ENCODE data around the gene BHLHA15. TPM values are rescaled to one million over a fixed set of nuclear protein-coding genes. Genes with fewer than 3 reads are reported as not detected.

Gene BHLHA15
- total RNA-seq, 2 experiments from 2014 or later, result not detected

DNA sequence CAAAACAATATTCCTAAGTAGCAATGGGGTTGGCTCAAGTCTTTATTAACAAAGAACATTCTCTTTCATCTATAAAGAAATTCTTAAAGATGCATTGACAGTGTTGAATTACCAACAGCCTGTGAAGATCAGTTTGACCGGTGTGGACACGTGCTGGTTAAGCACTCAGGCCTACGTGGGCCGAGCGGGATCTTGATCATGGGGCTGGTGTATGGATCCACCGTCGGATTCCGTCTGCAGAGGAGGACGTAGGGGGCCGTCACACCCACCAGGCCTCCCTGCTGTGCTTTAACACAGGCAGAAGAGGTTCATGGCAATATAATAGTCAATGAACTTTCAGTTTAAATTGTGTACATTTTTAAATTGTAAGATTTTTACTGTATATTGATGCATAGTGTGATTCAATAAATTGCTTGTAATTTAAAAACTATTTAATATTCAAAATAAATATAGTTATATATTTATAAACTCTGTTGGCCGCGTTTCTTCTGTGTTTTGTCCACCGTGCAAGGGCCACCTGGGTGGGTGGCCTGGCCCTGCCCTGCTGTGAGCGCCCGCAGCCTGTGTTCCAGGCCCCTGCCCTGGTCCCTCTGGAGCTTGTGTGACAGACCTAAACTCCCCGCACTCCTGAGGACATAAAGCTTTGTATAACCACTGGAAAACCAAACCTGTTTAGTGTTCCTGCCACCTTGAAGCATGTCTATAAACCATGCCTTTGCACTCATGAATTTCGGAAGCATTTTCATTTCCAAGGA, 1.9 kb upstream of the BHLHA15 start:
- Mint-ChIP-seq H3K4me1 (ENCODE audit: low read depth) (peaks cover 23% of the 10 kb centered on the region), H3K27ac (no peak overlapping the region), H3K36me3 (ENCODE audit: low read depth) (peaks cover 29% of the 10 kb centered on the region), H3K9me3 (no peaks in the 10 kb centered on the region), H3K27me3 (no peaks in the 10 kb centered on the region), H3K4me3 (peak overlapping the region; percentile 63)
- DNase-seq (no peak), ATAC-seq (ENCODE audit: poor library complexity) (no peak)
- Histone ChIP-seq H3K27ac (ENCODE audit: low read depth in 1 of 2, low read length in 2 of 2) (no peak overlapping the region), H3K9me3 (ENCODE audit: control insufficient read depth in 1 of 2, insufficient read depth in 1 of 2, low read length in 2 of 2) (no peaks in the 10 kb centered on the region), H3K4me3 (ENCODE audit: low read length) (no peak overlapping the region), H3K4me1 (ENCODE audit: insufficient read depth, low read length) (peaks cover 17% of the 10 kb centered on the region), H3K27me3 (ENCODE audit: control insufficient read depth in 1 of 2, insufficient read depth in 2 of 2, low read length in 2 of 2) (no peaks in the 10 kb centered on the region), H3K36me3 (ENCODE audit: insufficient read depth, low read length) (peaks cover 26% of the 10 kb centered on the region)
- intact Hi-C loops (cut with DNase I, micrococcal nuclease), result no loop called here
- TF ChIP-seq, protein P1, sequence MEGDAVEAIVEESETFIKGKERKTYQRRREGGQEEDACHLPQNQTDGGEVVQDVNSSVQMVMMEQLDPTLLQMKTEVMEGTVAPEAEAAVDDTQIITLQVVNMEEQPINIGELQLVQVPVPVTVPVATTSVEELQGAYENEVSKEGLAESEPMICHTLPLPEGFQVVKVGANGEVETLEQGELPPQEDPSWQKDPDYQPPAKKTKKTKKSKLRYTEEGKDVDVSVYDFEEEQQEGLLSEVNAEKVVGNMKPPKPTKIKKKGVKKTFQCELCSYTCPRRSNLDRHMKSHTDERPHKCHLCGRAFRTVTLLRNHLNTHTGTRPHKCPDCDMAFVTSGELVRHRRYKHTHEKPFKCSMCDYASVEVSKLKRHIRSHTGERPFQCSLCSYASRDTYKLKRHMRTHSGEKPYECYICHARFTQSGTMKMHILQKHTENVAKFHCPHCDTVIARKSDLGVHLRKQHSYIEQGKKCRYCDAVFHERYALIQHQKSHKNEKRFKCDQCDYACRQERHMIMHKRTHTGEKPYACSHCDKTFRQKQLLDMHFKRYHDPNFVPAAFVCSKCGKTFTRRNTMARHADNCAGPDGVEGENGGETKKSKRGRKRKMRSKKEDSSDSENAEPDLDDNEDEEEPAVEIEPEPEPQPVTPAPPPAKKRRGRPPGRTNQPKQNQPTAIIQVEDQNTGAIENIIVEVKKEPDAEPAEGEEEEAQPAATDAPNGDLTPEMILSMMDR (IDR thresholded peaks at IDR 0.05), result no peak
- POLR2A ChIA-PET, result no interaction called here
- CTCF ChIA-PET, result no interaction called here

GRCh38 chr7:98210513-98211220, 572 bp upstream of the BHLHA15 start:
- Mint-ChIP-seq H3K36me3 (ENCODE audit: low read depth) (peaks cover 25% of the 10 kb centered on the region), H3K27ac (no peak overlapping the region), H3K4me1 (ENCODE audit: low read depth) (peaks cover 15% of the 10 kb centered on the region), H3K9me3 (no peaks in the 10 kb centered on the region), H3K4me3 (no peak overlapping the region), H3K27me3 (no peaks in the 10 kb centered on the region)
- H3K27ac ChIP-seq (ENCODE audit: low read depth in 1 of 2, low read length in 2 of 2), result no peak overlapping the region
- H3K27me3 ChIP-seq (ENCODE audit: control insufficient read depth in 1 of 2, insufficient read depth in 2 of 2, low read length in 2 of 2), result no peaks in the 10 kb centered on the region
- H3K4me3 ChIP-seq (ENCODE audit: low read length), result peak overlapping the region; percentile 26
- peak in 2 of 14 experiments; percentile 16 to 25 for DNase-seq
- TF ChIP-seq, protein P1 (IDR thresholded peaks at IDR 0.05), result no peak
- no peaks in the 10 kb centered on the region for H3K9me3 ChIP-seq (ENCODE audit: control insufficient read depth in 1 of 2, insufficient read depth in 1 of 2, low read length in 2 of 2)
- H3K36me3 ChIP-seq (ENCODE audit: insufficient read depth, low read length), result peaks cover 17% of the 10 kb centered on the region
- no peak for ATAC-seq (ENCODE audit: poor library complexity)
- CTCF ChIA-PET, result no interaction called here
- POLR2A ChIA-PET, result interaction anchor here (1.3 to 2.7 kb wide), 2 partner anchors 8 to 40 kb away, joined by 5 to 18 read pairs; no protein-coding TSS in a partner anchor
- H3K4me1 ChIP-seq (ENCODE audit: insufficient read depth, low read length), result peaks cover 13% of the 10 kb centered on the region
- intact Hi-C loops (cut with DNase I, micrococcal nuclease), result loop anchor here in 1 of 2 experiments (5.0 kb wide), 2 partner anchors 42 to 72 kb away; partner anchors contain the start of genes BRI3 and TECPR1

DNA sequence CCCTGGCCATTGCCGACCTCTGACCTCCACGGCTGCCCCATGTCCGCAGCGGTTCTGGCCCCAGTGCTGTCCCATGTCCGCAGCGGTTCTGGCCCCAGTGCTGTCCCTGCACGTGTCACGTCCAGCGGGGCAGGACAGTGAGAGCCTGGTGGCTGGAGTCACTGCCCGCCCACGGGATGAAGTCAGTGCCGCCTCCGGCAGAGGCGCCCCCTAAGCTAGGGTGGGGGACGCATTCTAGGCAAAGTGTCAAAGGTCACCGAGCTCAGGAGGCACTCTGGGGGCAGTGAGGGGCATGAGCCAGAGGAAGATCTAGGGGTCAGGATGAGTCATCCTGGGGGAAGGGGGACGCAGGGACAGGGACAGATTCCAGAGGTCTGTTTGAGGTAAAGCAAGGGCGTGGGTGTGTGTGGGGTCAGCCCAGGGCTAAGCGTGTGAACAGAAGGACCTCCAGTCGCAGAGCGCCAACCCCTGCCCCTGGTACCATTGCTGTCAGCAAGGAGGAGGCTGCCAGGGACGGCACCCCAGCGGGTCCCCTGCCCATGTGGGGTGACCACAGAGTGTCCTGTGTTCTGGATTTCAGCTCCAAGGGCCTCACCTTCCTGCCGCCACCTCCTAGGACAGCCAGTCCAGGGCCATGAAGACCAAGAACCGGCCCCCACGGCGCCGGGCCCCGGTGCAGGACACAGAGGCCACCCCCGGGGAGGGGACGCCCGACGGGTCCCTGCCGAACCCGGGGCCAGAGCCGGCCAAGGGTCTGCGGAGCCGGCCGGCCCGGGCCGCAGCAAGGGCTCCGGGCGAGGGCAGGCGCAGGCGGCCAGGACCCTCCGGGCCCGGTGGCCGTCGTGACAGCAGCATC, 665 bp downstream of the BHLHA15 start:
- ATAC-seq (ENCODE audit: poor library complexity) (no peak), DNase-seq (peak in 2 of 14 experiments; percentile 31 to 33)
- TF ChIP-seq, protein P1 (IDR thresholded peaks at IDR 0.05), result no peak
- Histone ChIP-seq H3K9me3 (ENCODE audit: control insufficient read depth in 1 of 2, insufficient read depth in 1 of 2, low read length in 2 of 2) (no peaks in the 10 kb centered on the region), H3K4me1 (ENCODE audit: insufficient read depth, low read length) (peaks cover 13% of the 10 kb centered on the region), H3K27ac (ENCODE audit: low read depth in 1 of 2, low read length in 2 of 2) (no peak overlapping the region), H3K4me3 (ENCODE audit: low read length) (peak overlapping the region; percentile 26), H3K36me3 (ENCODE audit: insufficient read depth, low read length) (peaks cover 12% of the 10 kb centered on the region), H3K27me3 (ENCODE audit: control insufficient read depth in 1 of 2, insufficient read depth in 2 of 2, low read length in 2 of 2) (no peaks in the 10 kb centered on the region)
- ChIA-PET POLR2A (interaction anchor here (0.8 to 2.7 kb wide), 4 partner anchors 9 to 40 kb away, joined by 3 to 18 read pairs (median 4); no protein-coding TSS in a partner anchor), CTCF (no interaction called here)
- Mint-ChIP-seq H3K27me3 (no peaks in the 10 kb centered on the region), H3K9me3 (no peaks in the 10 kb centered on the region), H3K4me3 (peak overlapping the region; percentile 63), H3K36me3 (ENCODE audit: low read depth) (peaks cover 18% of the 10 kb centered on the region), H3K4me1 (ENCODE audit: low read depth) (peaks cover 10% of the 10 kb centered on the region), H3K27ac (no peak overlapping the region)
- intact Hi-C loops (cut with DNase I, micrococcal nuclease), result loop anchor here in 1 of 2 experiments (5.0 kb wide), 2 partner anchors 40 to 70 kb away; partner anchors contain the start of genes BRI3 and TECPR1
